Posterior vena cava (tissue), 2 donors: ENCODE results near the gene FAXC. TPM values are rescaled to one million over a fixed set of nuclear protein-coding genes. Genes with fewer than 3 reads are reported as not detected.
"Not testable (repeated sequence)": the region's sequence is repeated elsewhere in the genome, so short reads cannot be mapped to it uniquely, and the experiment has no call there.

Experiments
- DNase-seq: peaks from one replicate; pipeline ENCODE4 v3.0.0-alpha.2; 2020; ENCODE audit warnings: low spot score
- intact Hi-C, 2 donors: fragments of 100-400 bp; cut with DNase I; formaldehyde crosslinking; loops; one replicate each; pipeline versions ENCODE4 v1.14.1 to v1.14.2; 2022 to 2023
- total RNA-seq, 2 donors: library from RNA; stranded (reverse); fragmentation: NEBNext Ultra II Directional; extraction: Animal tissue kit (Norgen Biotek cat#: 25700); gene quantifications; one replicate each; pipeline ENCODE4 v1.2.1, GENCODE V29; 2021
- donor health status: DM: yes; HTN: yes; CAD: no.
- donor health status: DM: yes; HTN: yes; CAD: no.

Gene FAXC
- total RNA-seq, 2 donors from 2014 or later: 10.8 to 12.9 TPM

- DNase-seq: no peak
- intact Hi-C loops: no loop called here
These were observed 2.9 kb downstream of the FAXC start for GRCh38 chr6:99346595-99346994.

- intact Hi-C loops: no loop called here
These were observed 4.3 kb downstream of the FAXC start for GRCh38 chr6:99345164-99345563.

DNA sequence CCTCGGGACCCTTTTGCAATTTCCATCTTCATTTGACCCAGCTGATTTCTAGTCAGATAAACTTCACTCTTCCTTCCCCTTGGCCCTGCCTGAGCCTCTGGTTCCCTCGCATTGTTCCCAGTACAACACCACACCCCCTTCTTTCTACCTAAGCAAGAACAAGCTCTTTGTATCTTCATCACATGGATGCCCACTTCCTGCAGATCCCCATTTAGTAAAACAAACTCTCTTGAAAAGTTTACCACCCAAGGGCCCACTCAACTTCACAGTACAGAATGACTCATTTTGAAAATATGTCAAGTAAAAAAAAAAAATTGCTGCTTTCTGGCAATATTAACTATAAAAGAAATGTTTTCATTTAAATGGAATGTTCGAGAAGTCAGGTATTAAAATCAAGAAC lies 5.2 kb downstream of the FAXC start:
- DNase-seq: no peak
- intact Hi-C loops: no loop called here

More at GRCh38 chr6:99345164-99345563, 4.3 kb downstream of the FAXC start:
- no peak for DNase-seq

- no peak for DNase-seq
- intact Hi-C loops: no loop called here
These were observed 7.5 kb downstream of the FAXC start for GRCh38 chr6:99341862-99342455.

DNA sequence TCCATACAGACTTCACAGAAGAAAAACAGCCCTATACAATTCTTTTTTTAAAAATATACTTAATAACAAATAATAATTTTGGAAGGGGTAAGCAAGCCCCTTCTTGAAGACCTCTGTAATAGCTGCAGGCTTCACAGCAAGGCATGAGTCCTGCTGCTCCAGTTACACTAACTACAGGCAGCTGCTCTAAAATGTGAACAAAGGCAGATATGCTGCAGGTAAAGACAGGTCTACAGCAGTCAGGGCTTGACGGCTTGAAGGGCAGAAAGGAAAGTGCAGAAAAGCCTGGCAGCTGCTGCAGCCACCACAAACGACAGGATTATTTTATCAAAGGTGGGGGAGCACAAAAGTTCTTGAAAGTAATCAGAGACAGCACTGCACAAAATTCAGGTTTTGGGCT lies 11.3 kb downstream of the FAXC start:
- intact Hi-C loops: no loop called here

GRCh38 chr6:99335298-99335697 lies 14.2 kb downstream of the FAXC start:
- DNase-seq, intact Hi-C loops: not testable (repeated sequence)

More for the DNA sequence above, 11.3 kb downstream of the FAXC start:
- DNase-seq: no peak

- no peak for DNase-seq
- intact Hi-C loops: no loop called here
These were observed 14.8 kb downstream of the FAXC start for GRCh38 chr6:99334526-99335127.

GRCh38 chr6:99333068-99333467 lies 16.4 kb downstream of the FAXC start:
- intact Hi-C loops: no loop called here
- DNase-seq: no peak

- intact Hi-C loops: no loop called here
- DNase-seq: no peak
These were observed 17.9 kb downstream of the FAXC start for GRCh38 chr6:99331531-99331930.

GRCh38 chr6:99330159-99330558 lies 19.3 kb downstream of the FAXC start:
- no peak for DNase-seq
- intact Hi-C loops: no loop called here

DNA sequence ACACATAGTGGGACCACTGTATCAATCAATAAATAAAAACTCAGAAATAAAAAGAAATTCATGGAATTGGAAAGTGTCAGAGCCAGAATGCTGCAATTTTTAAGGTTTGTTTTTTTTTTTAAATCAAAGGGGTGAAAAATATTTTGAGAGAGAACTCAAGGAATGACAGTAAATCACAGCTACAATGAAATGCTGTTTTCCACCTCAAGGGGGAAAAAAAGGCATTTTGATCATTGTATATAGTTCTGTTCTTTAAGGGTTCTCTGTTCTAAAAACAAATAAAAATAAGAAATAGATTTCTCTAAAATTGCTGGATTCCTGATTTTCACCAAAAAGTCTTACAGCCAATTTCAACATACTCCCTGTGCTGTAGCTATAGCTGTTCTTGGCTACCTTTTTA lies 24.5 kb downstream of the FAXC start:
- intact Hi-C loops: no loop called here

GRCh38 chr6:99318566-99318965 lies 30.9 kb downstream of the FAXC start:
- no peak for DNase-seq
- intact Hi-C loops: no loop called here

More for the DNA sequence above, 24.5 kb downstream of the FAXC start:
- DNase-seq: no peak

DNA sequence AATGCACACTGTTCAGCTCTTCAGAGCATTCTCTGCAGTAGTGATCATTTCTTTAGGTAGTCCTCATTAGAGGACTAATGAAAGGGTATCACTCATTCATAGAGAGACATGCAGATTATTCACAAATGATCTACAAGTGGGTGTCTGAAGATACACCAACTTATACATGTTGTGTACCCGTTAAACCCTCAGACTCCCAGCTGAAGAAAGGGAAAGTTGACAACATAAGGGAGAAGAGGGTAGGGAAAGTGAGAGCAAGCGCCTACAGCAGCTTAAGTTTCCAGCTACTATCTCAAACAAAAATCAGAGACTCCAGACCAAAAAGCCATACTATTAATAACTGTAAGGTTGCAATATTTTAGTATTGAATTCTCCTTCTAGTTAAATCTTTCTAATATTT lies 37.1 kb downstream of the FAXC start:
- no peak for DNase-seq
- intact Hi-C loops: no loop called here

DNA sequence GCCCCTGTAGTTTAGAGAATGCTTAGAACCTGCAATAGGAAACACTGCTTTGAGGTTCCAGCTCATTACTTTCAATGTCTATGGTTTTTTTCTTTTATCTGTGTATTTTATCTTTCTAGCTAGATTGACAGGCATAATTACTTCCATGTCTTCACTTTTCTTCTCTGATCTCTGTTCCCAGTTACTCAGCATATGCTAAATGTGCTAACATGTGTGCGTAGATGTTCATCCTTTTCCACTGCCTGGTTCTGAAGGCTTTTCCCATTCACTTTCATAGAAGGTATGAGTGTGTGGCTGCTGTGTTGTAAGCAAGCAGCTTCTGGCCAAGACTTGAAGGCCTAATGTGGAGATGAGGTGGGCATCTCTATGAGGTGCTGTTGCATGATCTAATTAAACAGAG lies 38.9 kb downstream of the FAXC start:
- intact Hi-C loops: no loop called here
- no peak for DNase-seq

GRCh38 chr6:99309557-99309956 lies 39.9 kb downstream of the FAXC start:
- intact Hi-C loops: no loop called here
- DNase-seq: no peak

DNA sequence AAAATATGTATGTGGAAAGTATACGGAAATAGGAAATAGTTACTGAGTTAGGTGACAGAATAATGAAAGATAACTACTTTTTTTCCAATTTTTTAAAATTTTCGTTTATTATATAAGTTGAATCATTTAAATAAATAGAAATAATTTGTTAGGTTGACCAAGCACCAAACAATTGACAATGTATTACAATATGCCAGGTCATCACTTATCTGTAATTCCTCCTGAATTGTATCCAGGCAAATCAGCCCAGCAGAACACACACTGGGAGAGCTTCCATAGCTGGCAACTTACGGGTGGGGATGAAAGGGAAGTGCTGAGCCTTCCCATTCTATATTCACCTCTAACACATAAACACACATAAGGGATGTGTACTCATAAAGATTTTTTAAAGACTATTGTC lies 40.7 kb downstream of the FAXC start:
- intact Hi-C loops: no loop called here
- DNase-seq: no peak

GRCh38 chr6:99307295-99307907 lies 42.1 kb downstream of the FAXC start:
- intact Hi-C loops: no loop called here
- DNase-seq: no peak

- intact Hi-C loops: no loop called here
- DNase-seq: no peak
These were observed 43.1 kb downstream of the FAXC start for GRCh38 chr6:99306341-99306740.

DNA sequence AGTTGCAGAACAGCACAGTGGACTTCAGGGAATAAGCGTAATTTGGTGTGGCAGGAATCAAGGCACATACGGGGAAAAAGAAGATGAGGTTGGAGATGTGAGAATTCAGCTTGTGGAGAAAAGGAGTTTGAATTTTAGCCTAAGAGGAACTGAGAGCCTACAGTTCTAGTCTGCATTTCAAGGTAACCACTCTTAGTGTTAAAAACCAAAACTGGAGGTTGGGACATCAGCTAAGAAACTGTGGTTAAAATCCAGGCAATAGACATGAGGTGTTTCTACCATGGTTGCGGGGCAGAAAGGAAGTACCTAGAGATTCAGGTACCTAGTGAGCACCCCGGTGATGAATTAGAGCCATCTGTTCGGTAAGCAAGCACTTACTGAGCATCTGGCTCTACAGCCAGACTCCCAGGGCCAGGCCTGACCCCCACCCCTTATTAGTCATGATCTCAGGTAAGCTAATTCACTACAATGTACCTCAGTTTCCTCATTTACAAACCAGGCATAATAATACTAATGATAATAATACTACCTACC lies 44.4 kb downstream of the FAXC start:
- DNase-seq: no peak
- intact Hi-C loops: no loop called here

DNA sequence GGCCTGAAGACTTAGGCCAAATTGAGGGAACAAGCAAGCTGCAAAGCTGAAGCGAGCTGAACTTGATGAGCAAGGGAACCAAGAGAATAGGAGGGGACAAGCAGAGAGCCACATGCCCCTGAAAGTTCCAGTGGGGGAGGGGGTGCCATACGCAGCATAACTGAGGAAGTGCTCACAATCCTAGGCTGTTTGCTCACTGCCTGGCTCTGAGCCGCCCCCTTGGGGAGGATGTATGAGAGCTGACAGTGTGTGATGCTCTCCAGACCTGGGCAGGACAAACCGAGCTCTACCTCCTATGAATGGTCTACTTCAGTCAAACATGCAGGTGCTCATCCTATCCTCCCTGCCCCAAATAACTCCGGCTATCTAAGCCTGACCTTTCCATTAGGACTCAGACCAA lies 52.1 kb downstream of the FAXC start:
- intact Hi-C loops: no loop called here
- DNase-seq: no peak

GRCh38 chr6:99297006-99297405 lies 52.5 kb downstream of the FAXC start:
- DNase-seq: no peak
- intact Hi-C loops: no loop called here
